K562 (cell line): Measurements from ENCODE around the gene PDE11A. TPM values are rescaled to one million over a fixed set of nuclear protein-coding genes. Genes with fewer than 3 reads are reported as not detected.

Experiments used
- CBX8 ChIP-seq: fragments of 200-600 bp; sonication (generic); IDR thresholded peaks from 2 replicates; pipeline ENCODE4 v1.6.1; 2012; ENCODE audit warnings: borderline replicate concordance, mixed run types, low read depth, mild to moderate bottlenecking, moderate library complexity, mixed read lengths, low read length, control low read depth, inconsistent platforms; ENCODE audit not compliant: poor library complexity, severe bottlenecking; ENCODE audit errors: extremely low read depth
- ETV1 ChIP-seq: fragments of 450-650 bp; conservative IDR thresholded peaks from 2 replicates; pipeline ENCODE4 v1.6.1; 2016; ENCODE audit warnings: missing genetic modification characterization, control low read depth, low read depth, missing compliant biosample characterization
- ETV5 ChIP-seq: sonication (generic); formaldehyde crosslinking; IDR thresholded peaks from 2 replicates; pipeline ENCODE4 v1.4.0; 2020; ENCODE audit warnings: low read depth, mild to moderate bottlenecking, missing genetic modification reagents
- FOXP1 ChIP-seq: sonication (generic); formaldehyde crosslinking; IDR thresholded peaks from 2 replicates; pipeline ENCODE4 v1.8.0; 2022; ENCODE audit warnings: mild to moderate bottlenecking, missing genetic modification reagents
- HNRNPK ChIP-seq: fragments of 200-400 bp; formaldehyde crosslinking; IDR thresholded peaks from one replicate; pipeline ENCODE4 v1.6.1; 2018; ENCODE audit warnings: mild to moderate bottlenecking, low read depth, low read length; ENCODE audit not compliant: poor library complexity, severe bottlenecking
- KAT2B ChIP-seq: IDR thresholded peaks from one replicate; pipeline ENCODE4 v1.6.1; 2012; ENCODE audit warnings: low read depth, mild to moderate bottlenecking, control low read depth, inconsistent platforms, low read length, moderate library complexity
- KLF6 ChIP-seq: fragments of 250-450 bp; sonication (Bioruptor Pico); IDR thresholded peaks from 2 replicates; pipeline ENCODE4 v1.4.0; 2020; ENCODE audit warnings: mild to moderate bottlenecking, moderate library complexity, borderline replicate concordance
- RBM39 ChIP-seq: fragments of 200-400 bp; formaldehyde crosslinking; optimal IDR thresholded peaks from 2 replicates; pipeline ENCODE3; 2018; ENCODE audit warnings: low read depth, low read length
- SREBF1 ChIP-seq: fragments of 150-350 bp; IDR thresholded peaks from 2 replicates; pipeline ENCODE4 v1.6.1; 2014; ENCODE audit warnings: antibody characterized with exemption, low read depth, low read length, borderline replicate concordance
- SRSF3 ChIP-seq: fragments of 200-400 bp; formaldehyde crosslinking; IDR thresholded peaks from 2 replicates; pipeline ENCODE4 v1.6.1; 2016; ENCODE audit warnings: mild to moderate bottlenecking, low read length, moderate library complexity; ENCODE audit not compliant: insufficient read depth
- STAT6 ChIP-seq: sonication (generic); formaldehyde crosslinking; IDR thresholded peaks from 2 replicates; pipeline ENCODE4 v1.8.1; 2023; ENCODE audit warnings: mild to moderate bottlenecking, missing genetic modification reagents
- TBP ChIP-seq: optimal IDR thresholded peaks from 2 replicates; pipeline ENCODE3; 2011; ENCODE audit warnings: low read depth, low read length, improper control_type of control experiment
- ZNF318 ChIP-seq, 2 experiments: fragments of 450-650 bp; IDR thresholded peaks; 2 replicates each; pipeline ENCODE4 v1.6.1; 2016; ENCODE audit warnings: mild to moderate bottlenecking in 2 of 2, borderline replicate concordance in 1 of 2, low read depth in 1 of 2, moderate library complexity in 1 of 2
- ZNF696 ChIP-seq: fragments of 250-450 bp; sonication (Bioruptor Pico); conservative IDR thresholded peaks from 2 replicates; pipeline ENCODE4 v1.4.0; 2020; ENCODE audit warnings: mild to moderate bottlenecking, moderate library complexity
- ZNF79 ChIP-seq: fragments of 250-450 bp; sonication (Bioruptor Pico); IDR thresholded peaks from 2 replicates; pipeline ENCODE4 v1.4.0; 2020; ENCODE audit warnings: low read depth, mild to moderate bottlenecking, moderate library complexity
- polyA plus RNA-seq, 8 experiments: library from polyadenylated mRNA; depleted of rRNA in 4 of 8; stranded (reverse) in 5 of 8; unstranded in 3 of 8; fragments of >200 nt; fragmentation: Nextera tagmentation in 2 of 8; fragmentation: Illumina TruSeq in 1 of 8; extraction: Ambion mirVana in 2 of 8; extraction: Trizol in 1 of 8; gene quantifications; 2 replicates each; pipeline versions ENCODE4 v1.2.1 to v1.2.3, GENCODE V29; 2011 to 2014; ENCODE audit warnings: inconsistent platforms in 1 of 8, missing spikeins in 1 of 8
- total RNA-seq, 7 experiments: library from RNA; depleted of rRNA in 6 of 7; stranded (reverse); fragments of >200 nt in 6 of 7; fragmentation: Illumina TruSeq in 2 of 7; extraction: Trizol in 2 of 7; gene quantifications; 2 replicates each; pipeline versions ENCODE4 v1.2.1 to v1.2.3, GENCODE V29; 2011 to 2021; ENCODE audit warnings: low replicate concordance in 1 of 7

PDE11A gene
- total and polyA plus RNA-seq, 9 of the 15 experiments (the other 6 are each of a cell fraction or from before 2014, with no cell fraction given), result 3.2 to 22.1 (median 5.7) TPM

GRCh38 chr2:178072383-178073301 is at the start of gene PDE11A (continued):
- 0 out of 2 replicates have a peak, but pooled peaks have one; percentile 70 for TF ChIP-seq FOXP1
- TF ChIP-seq ZNF79 (CRISPR knock-in tag), result no peak
- TF ChIP-seq ETV5 (CRISPR knock-in tag), result peak; percentile 97
- TF ChIP-seq STAT6 (CRISPR knock-in tag), result no peak
- peak; percentile 98 for TF ChIP-seq ETV1 (tag)
- no peak for TF ChIP-seq ZNF696 (CRISPR knock-in tag)
- TF ChIP-seq SRSF3, result no peak
- TF ChIP-seq HNRNPK, result no peak
- no peak for TF ChIP-seq KLF6 (CRISPR knock-in tag)
- TF ChIP-seq TBP, result peak; percentile 67
- TF ChIP-seq ZNF318 (IDR thresholded peaks at IDR 0.05; ENCODE audit: borderline replicate concordance in 1 of 2, low read depth in 1 of 2), result no peak
- TF ChIP-seq KAT2B, result no peak
- no peak for TF ChIP-seq CBX8
- 0 out of 2 replicates have a peak, but pooled peaks have one; percentile 21 for TF ChIP-seq SREBF1
- no peak for TF ChIP-seq RBM39
